ENCODE results near the gene CRTAC1. TPM values are rescaled to one million over a fixed set of nuclear protein-coding genes. Genes with fewer than 3 reads are reported as not detected.

The CRTAC1 gene
- total and polyA plus RNA-seq, 8 donors = 0.24 to 1.3 (median 0.81) TPM

GRCh38 chr10:97816609-97817008 is 213.8 kb downstream of the CRTAC1 start:
- no peak overlapping the region for H3K4me3 ChIP-seq
- intact Hi-C loops (cut with DNase I) = no loop called here
- H3K4me1 ChIP-seq = no peaks in the 10 kb centered on the region
- no peaks in the 10 kb centered on the region for H3K9me3 ChIP-seq
- 85 to 92% methylated on average over 4 of the region's 4 CpGs for WGBS, 2 donors
- FAIRE-seq = no peak
- DNase-seq = no peak
- TF ChIP-seq, protein P1, sequence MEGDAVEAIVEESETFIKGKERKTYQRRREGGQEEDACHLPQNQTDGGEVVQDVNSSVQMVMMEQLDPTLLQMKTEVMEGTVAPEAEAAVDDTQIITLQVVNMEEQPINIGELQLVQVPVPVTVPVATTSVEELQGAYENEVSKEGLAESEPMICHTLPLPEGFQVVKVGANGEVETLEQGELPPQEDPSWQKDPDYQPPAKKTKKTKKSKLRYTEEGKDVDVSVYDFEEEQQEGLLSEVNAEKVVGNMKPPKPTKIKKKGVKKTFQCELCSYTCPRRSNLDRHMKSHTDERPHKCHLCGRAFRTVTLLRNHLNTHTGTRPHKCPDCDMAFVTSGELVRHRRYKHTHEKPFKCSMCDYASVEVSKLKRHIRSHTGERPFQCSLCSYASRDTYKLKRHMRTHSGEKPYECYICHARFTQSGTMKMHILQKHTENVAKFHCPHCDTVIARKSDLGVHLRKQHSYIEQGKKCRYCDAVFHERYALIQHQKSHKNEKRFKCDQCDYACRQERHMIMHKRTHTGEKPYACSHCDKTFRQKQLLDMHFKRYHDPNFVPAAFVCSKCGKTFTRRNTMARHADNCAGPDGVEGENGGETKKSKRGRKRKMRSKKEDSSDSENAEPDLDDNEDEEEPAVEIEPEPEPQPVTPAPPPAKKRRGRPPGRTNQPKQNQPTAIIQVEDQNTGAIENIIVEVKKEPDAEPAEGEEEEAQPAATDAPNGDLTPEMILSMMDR (IDR thresholded peaks at IDR 0.05) = no peak
- H3K27me3 ChIP-seq = no peaks in the 10 kb centered on the region
- no peaks in the 10 kb centered on the region for H3K36me3 ChIP-seq
- no peak for ATAC-seq
- H3K27ac ChIP-seq = no peak overlapping the region

Other genes with a start within 250 kb of the CRTAC1 start
- gene GOLGA7B, start 180.8 kb downstream of the CRTAC1 start, total RNA-seq = 1 to 10 TPM; 2.0 to 7.8 (median 3.4) TPM
- gene GOLGA7B, start 180.8 kb downstream of the CRTAC1 start, polyA plus RNA-seq = 10 to 100 TPM; 18.7 to 38.7 TPM
- 1 to 10 TPM; 3.9 to 9.5 (median 4.8) TPM for gene R3HCC1L, start 104.0 kb upstream of the CRTAC1 start, total RNA-seq
- 1 to 10 TPM; 4.7 to 8.7 TPM for gene R3HCC1L, start 104.0 kb upstream of the CRTAC1 start, polyA plus RNA-seq
- gene LOXL4, start 237.6 kb upstream of the CRTAC1 start, total RNA-seq = 10 to 100 TPM in 2 of 6 donors, 1 to 10 TPM in 4; 3.7 to 12.5 (median 5.6) TPM
- gene LOXL4, start 237.6 kb upstream of the CRTAC1 start, polyA plus RNA-seq = 10 to 100 TPM; 10.4 to 11.4 TPM